ENCODE measurements around the gene CD46.

GRCh38 chr1:207830788-207831187 lies 78.9 kb downstream of the CD46 start:
- TF ChIP-seq CTCF (IDR thresholded peaks at IDR 0.05; ENCODE audit: borderline replicate concordance, extremely low read depth, low read length, poor library complexity, severe bottlenecking) (no peak), EZH2 (IDR thresholded peaks at IDR 0.05; ENCODE audit: borderline replicate concordance, low read depth, low read length, severe bottlenecking) (no peak)
